IMR-90 (cell line): ENCODE measurements around the gene MCF2L. TPM values are rescaled to one million over a fixed set of nuclear protein-coding genes. Genes with fewer than 3 reads are reported as not detected.

ENCODE experiments used
- ATAC-seq: fragments of 200-7000 bp; cut with Tn5 transposase; 2 replicates; pipeline ENCODE4 v1.9.1; 2020; ENCODE audit warnings: low read depth, mild to moderate bottlenecking, moderate library complexity
- BruUV-seq: library from RNA; stranded (reverse); fragments of 400-500 nt; replicated peaks from 2 replicates; lab custom pipeline; 2021; lab: Mats Ljungman, UMichigan
- CTCF ChIA-PET: fragments of 300-600 bp; formaldehyde crosslinking; extraction: SDS; loops from one replicate; lab custom pipeline; 2021; ENCODE audit warnings: antibody characterized with exemption; lab: Yijun Ruan, JAX
- POLR2A ChIA-PET: fragments of 300-600 bp; sonication (Branson Sonifier 250); formaldehyde crosslinking; loops from one replicate; lab custom pipeline; 2022; ENCODE audit warnings: antibody characterized with exemption; ENCODE audit not compliant: unreplicated experiment; lab: Charles Lee
- DNase-seq: peaks from one replicate; pipeline ENCODE4 v3.0.0; 2013
- H2AFZ ChIP-seq: replicated peaks from 2 replicates; pipeline ENCODE3; 2013; ENCODE audit warnings: low read length, mild to moderate bottlenecking; ENCODE audit not compliant: poor library complexity
- H2AK5ac ChIP-seq: 2 replicates; pipeline ENCODE4 v1.6.1; 2013; ENCODE audit warnings: low read depth, low read length, inconsistent platforms
- H2AK9ac ChIP-seq: replicated peaks from 2 replicates; pipeline ENCODE3; 2013; ENCODE audit warnings: mild to moderate bottlenecking, low read depth, low read length, moderate library complexity; ENCODE audit not compliant: poor library complexity
- H2BK120ac ChIP-seq: 2 replicates; pipeline ENCODE4 v1.6.1; 2013; ENCODE audit warnings: low read depth, low read length, inconsistent platforms
- H2BK15ac ChIP-seq: 3 replicates; pipeline ENCODE4 v1.6.1; 2013; ENCODE audit warnings: low read depth, low read length, inconsistent platforms
- H2BK20ac ChIP-seq: 2 replicates; pipeline ENCODE4 v1.6.1; 2013; ENCODE audit warnings: low read depth, mild to moderate bottlenecking, inconsistent platforms, low read length, moderate library complexity
- H2BK5ac ChIP-seq: 2 replicates; pipeline ENCODE4 v1.6.1; 2013; ENCODE audit warnings: mild to moderate bottlenecking, low read depth, low read length, inconsistent platforms; ENCODE audit not compliant: poor library complexity, severe bottlenecking
- H3K14ac ChIP-seq: replicated peaks from 2 replicates; pipeline ENCODE4 v1.6.1; 2013; ENCODE audit warnings: low read depth, low read length, inconsistent platforms
- H3K18ac ChIP-seq: 2 replicates; pipeline ENCODE4 v1.6.1; 2013; ENCODE audit warnings: low read depth, low read length, control low read depth
- H3K23ac ChIP-seq: 2 replicates; pipeline ENCODE4 v1.6.1; 2013; ENCODE audit warnings: low read depth, low read length, inconsistent platforms
- H3K27ac ChIP-seq: 2 replicates; pipeline ENCODE4 v1.5.1; 2013; ENCODE audit warnings: mild to moderate bottlenecking, control low read depth, low read length; ENCODE audit not compliant: insufficient read depth
- H3K27me3 ChIP-seq: 2 replicates; pipeline ENCODE4 v1.6.1; 2013; ENCODE audit warnings: low read length; ENCODE audit not compliant: control insufficient read depth, insufficient read depth
- H3K36me3 ChIP-seq: 2 replicates; pipeline ENCODE4 v1.6.1; 2013; ENCODE audit warnings: low read length, mixed read lengths; ENCODE audit not compliant: control insufficient read depth, insufficient read depth
- H3K4ac ChIP-seq: 2 replicates; pipeline ENCODE4 v1.6.1; 2013; ENCODE audit warnings: low read depth, low read length, inconsistent platforms
- H3K4me1 ChIP-seq: 2 replicates; pipeline ENCODE4 v1.6.1; 2013; ENCODE audit warnings: low read length, mixed read lengths; ENCODE audit not compliant: control insufficient read depth, insufficient read depth
- H3K4me2 ChIP-seq: 2 replicates; pipeline ENCODE4 v1.6.1; 2013; ENCODE audit warnings: low read depth, mild to moderate bottlenecking, control low read depth, low read length, moderate library complexity
- H3K4me3 ChIP-seq: 2 replicates; pipeline ENCODE4 v1.5.1; 2013; ENCODE audit warnings: low read depth, mild to moderate bottlenecking, control low read depth, low read length, moderate library complexity; ENCODE audit not compliant: insufficient read depth
- H3K56ac ChIP-seq: 2 replicates; pipeline ENCODE4 v1.6.1; 2013; ENCODE audit warnings: low read length, inconsistent platforms; ENCODE audit not compliant: insufficient read depth; ENCODE audit errors: extremely low read depth
- H3K79me1 ChIP-seq, 2 experiments: 2 replicates each; pipeline ENCODE4 v1.6.1; 2013; ENCODE audit warnings: low read length in 2 of 2, inconsistent platforms in 1 of 2, low read depth in 1 of 2
- H3K9ac ChIP-seq: 2 replicates; pipeline ENCODE4 v1.6.1; 2013; ENCODE audit warnings: low read depth, low read length, control low read depth
- H3K9me1 ChIP-seq: 2 replicates; pipeline ENCODE4 v1.6.1; 2013; ENCODE audit warnings: low read length, inconsistent platforms; ENCODE audit not compliant: insufficient read depth
- H3K9me3 ChIP-seq: 2 replicates; pipeline ENCODE4 v1.6.1; 2013; ENCODE audit warnings: low read length; ENCODE audit not compliant: control insufficient read depth, insufficient read depth
- H4K20me1 ChIP-seq: 2 replicates; pipeline ENCODE4 v1.6.1; 2013; ENCODE audit warnings: low read length, inconsistent platforms; ENCODE audit not compliant: insufficient read depth
- H4K5ac ChIP-seq: 2 replicates; pipeline ENCODE4 v1.6.1; 2013; ENCODE audit warnings: mild to moderate bottlenecking, low read depth, low read length, control low read depth
- H4K8ac ChIP-seq, 2 experiments: 2 replicates each; pipeline ENCODE4 v1.6.1; 2013; ENCODE audit warnings: low read depth in 2 of 2, low read length in 2 of 2, control low read depth in 1 of 2, inconsistent platforms in 1 of 2
- H4K91ac ChIP-seq: 2 replicates; pipeline ENCODE4 v1.6.1; 2013; ENCODE audit warnings: low read depth, low read length, inconsistent platforms; ENCODE audit not compliant: insufficient read depth
- BHLHE40 ChIP-seq: fragments of 150-350 bp; IDR thresholded peaks from 2 replicates; pipeline ENCODE4 v1.6.1; 2016; ENCODE audit warnings: mild to moderate bottlenecking, low read depth, low read length
- CEBPB ChIP-seq: IDR thresholded peaks from 2 replicates; pipeline ENCODE4 v1.6.1; 2012; ENCODE audit warnings: low read depth, low read length, improper control_type of control experiment
- CHD1 ChIP-seq: IDR thresholded peaks from 2 replicates; pipeline ENCODE4 v1.6.1; 2012; ENCODE audit warnings: low read depth, low read length, improper control_type of control experiment
- FOS ChIP-seq: fragments of 150-350 bp; IDR thresholded peaks from 2 replicates; pipeline ENCODE4 v1.6.1; 2016; ENCODE audit warnings: low read depth, low read length
- MAFK ChIP-seq: IDR thresholded peaks from 2 replicates; pipeline ENCODE4 v1.6.1; 2012; ENCODE audit warnings: low read depth, low read length, improper control_type of control experiment
- MAZ ChIP-seq: IDR thresholded peaks from 2 replicates; pipeline ENCODE4 v1.6.1; 2012; ENCODE audit warnings: low read depth, mild to moderate bottlenecking, low read length, improper control_type of control experiment, moderate library complexity, borderline replicate concordance
- MXI1 ChIP-seq: IDR thresholded peaks from 2 replicates; pipeline ENCODE4 v1.6.1; 2012; ENCODE audit warnings: low read depth, mild to moderate bottlenecking, low read length, moderate library complexity, borderline replicate concordance
- POLR2A ChIP-seq: IDR thresholded peaks from 2 replicates; pipeline ENCODE4 v1.6.1; 2012; ENCODE audit warnings: mild to moderate bottlenecking, low read depth, low read length
- RAD21 ChIP-seq: IDR thresholded peaks from 2 replicates; pipeline ENCODE4 v1.6.1; 2012; ENCODE audit warnings: low read length, improper control_type of control experiment
- RCOR1 ChIP-seq: IDR thresholded peaks from 2 replicates; pipeline ENCODE4 v1.6.1; 2012; ENCODE audit warnings: mild to moderate bottlenecking, low read length, improper control_type of control experiment; ENCODE audit not compliant: insufficient replicate concordance
- RFX5 ChIP-seq: IDR thresholded peaks from 2 replicates; pipeline ENCODE4 v1.8.0; 2012; ENCODE audit warnings: low read depth, mild to moderate bottlenecking, low read length, moderate library complexity
- SMC3 ChIP-seq: fragments of 150-350 bp; IDR thresholded peaks from 2 replicates; pipeline ENCODE4 v1.6.1; 2016; ENCODE audit warnings: low read depth, mild to moderate bottlenecking, antibody characterized with exemption, low read length, moderate library complexity
- WGBS, 2 experiments: methylation state at CpG; one replicate each; pipeline versions ENCODE4 v1.1.5 to v1.1.7; 2013; ENCODE audit warnings: missing lambda C conversion rate in 2 of 2; ENCODE audit not compliant: insufficient read length in 1 of 2; ENCODE audit errors: extremely low coverage in 2 of 2; 5-methylcytosine and 5-hydroxymethylcytosine counted together
- dilution Hi-C: fragments of 300-500 bp; cut with HindIII; formaldehyde crosslinking; loops from one replicate; pipeline ENCODE4 v1.14.3; 2018; ENCODE audit warnings: low sequenced_read_pairs; ENCODE audit not compliant: unreplicated experiment
- in situ Hi-C: fragments of 300-500 bp; cut with MboI; formaldehyde crosslinking; loops from 3 replicates; pipeline ENCODE4 v1.14.3; 2019; ENCODE audit warnings: low sequenced_read_pairs, inconsistent platforms, mixed read lengths
- intact Hi-C: fragments of 100-400 bp; cut with micrococcal nuclease; formaldehyde crosslinking; loops from 2 replicates; pipeline ENCODE4 v1.10.0; 2022
- polyA plus RNA-seq, 3 experiments: library from polyadenylated mRNA; depleted of rRNA; stranded (reverse); fragments of >200 nt; gene quantifications; 2 replicates each; pipeline ENCODE4 v1.2.3, GENCODE V29; 2012; ENCODE audit warnings: low replicate concordance in 1 of 3
- total RNA-seq: library from RNA; depleted of rRNA; stranded (reverse); fragments of >200 nt; gene quantifications from 2 replicates; pipeline ENCODE4 v1.2.3, GENCODE V29; 2012
- TF ChIP-seq, protein P1 (sequence below): conservative IDR thresholded peaks from 2 replicates; pipeline ENCODE4 v1.5.1; 2012; ENCODE audit warnings: mild to moderate bottlenecking, low read depth, low read length, improper control_type of control experiment
- TF ChIP-seq, protein P2 (sequence below): fragments of 150-350 bp; IDR thresholded peaks from 2 replicates; pipeline ENCODE4 v1.6.1; 2016; ENCODE audit warnings: low read depth, mild to moderate bottlenecking, low read length, moderate library complexity, borderline replicate concordance
- TF ChIP-seq, protein P3 (sequence below): fragments of 150-350 bp; IDR thresholded peaks from 2 replicates; pipeline ENCODE4 v1.6.1; 2017; ENCODE audit warnings: mild to moderate bottlenecking, antibody characterized with exemption, low read length, low read depth

The MCF2L gene
- total and polyA plus RNA-seq, 2 of the 4 experiments (the other 2 are of a cell fraction) = 0.18 TPM; not detected in 1

DNA sequence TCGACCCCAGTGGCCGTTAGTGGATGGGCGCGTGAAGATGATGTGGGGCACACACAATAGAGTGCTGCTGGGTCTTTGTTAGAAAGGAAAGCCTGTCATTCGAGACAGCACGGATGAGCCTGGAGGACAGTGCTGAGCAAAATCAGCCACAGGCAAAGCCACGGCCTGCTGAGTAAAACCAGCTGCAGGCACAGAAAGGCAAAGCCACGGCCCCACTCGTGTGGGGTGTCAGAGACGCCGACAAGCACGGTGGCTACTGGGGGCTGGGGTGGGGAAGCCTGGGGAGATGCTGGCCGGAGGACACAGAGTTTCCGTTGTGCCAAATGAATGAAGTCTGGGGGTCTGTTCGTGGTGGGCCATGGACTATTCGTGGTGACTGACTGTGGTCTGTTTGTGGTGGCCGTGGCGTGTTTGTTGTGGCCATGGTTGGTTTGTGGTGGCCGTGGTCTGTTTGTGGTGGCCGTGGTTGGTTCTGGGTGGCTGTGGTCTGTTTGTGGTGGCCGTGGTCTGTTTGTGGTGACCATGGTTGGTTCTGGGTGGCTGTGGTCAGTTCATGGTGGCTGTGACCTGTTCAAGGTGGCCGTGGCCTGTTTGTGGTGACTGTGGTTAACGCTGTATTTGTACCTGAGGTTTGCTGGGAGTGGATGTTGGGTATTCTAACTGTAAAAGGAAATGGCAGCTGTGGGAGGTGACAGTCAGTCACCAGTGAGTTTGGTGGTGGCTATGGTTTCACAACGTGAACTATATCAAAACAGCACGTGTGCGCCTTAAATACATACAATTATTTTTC lies 36.3 kb downstream of the MCF2L start:
- 86% methylated on average over 12 of the region's 26 CpGs; no CpG with 5 or more reads in 1 of the 2 experiments for WGBS, 2 experiments
- H3K27ac ChIP-seq = no peak overlapping the region
- no peak overlapping the region for H2BK15ac ChIP-seq
- no peaks in the 10 kb centered on the region; the same call in 1 of the 2 replicates for H3K9me3 ChIP-seq
- intact Hi-C loops = no loop called here
- H3K14ac ChIP-seq = no peak overlapping the region
- H3K56ac ChIP-seq = no peak overlapping the region
- H2AK9ac ChIP-seq = no peak overlapping the region
- POLR2A ChIA-PET = no interaction called here
- no peak for ATAC-seq
- no peaks in the 10 kb centered on the region for H3K9me1 ChIP-seq
- dilution Hi-C loops = no loop called here
- H4K8ac ChIP-seq = no peak overlapping the region
- H4K91ac ChIP-seq = no peak overlapping the region
- no peak overlapping the region for H2BK120ac ChIP-seq
- no peaks in the 10 kb centered on the region; the same call in 1 of the 2 replicates for H3K4me1 ChIP-seq
- BruUV-seq = no TSS peak
- H3K27me3 ChIP-seq = peaks cover 55% of the 10 kb centered on the region
- H2AK5ac ChIP-seq = no peak overlapping the region
- H3K23ac ChIP-seq = no peak overlapping the region
- no peak overlapping the region for H2AFZ ChIP-seq
- H3K9ac ChIP-seq = no peak overlapping the region
- H3K79me1 ChIP-seq = no peaks in the 10 kb centered on the region
- in situ Hi-C loops = no loop called here
- CTCF ChIA-PET = interaction anchor here (1.3 kb wide), 1 partner anchor 24 kb away, joined by 5 read pairs; no protein-coding TSS in a partner anchor
- H4K20me1 ChIP-seq = no peaks in the 10 kb centered on the region; the same call in 1 of the 2 replicates
- H3K36me3 ChIP-seq = no peaks in the 10 kb centered on the region
- no peak overlapping the region for H3K4ac ChIP-seq
- DNase-seq = no peak
- no peak overlapping the region for H2BK5ac ChIP-seq
- H3K18ac ChIP-seq = no peak overlapping the region
- no peak overlapping the region for H3K4me3 ChIP-seq
- H3K4me2 ChIP-seq = no peak overlapping the region
- no peak overlapping the region for H4K5ac ChIP-seq
- no peak overlapping the region for H2BK20ac ChIP-seq
- TF ChIP-seq FOS = no peak
- TF ChIP-seq MAFK = no peak
- TF ChIP-seq, protein P1, sequence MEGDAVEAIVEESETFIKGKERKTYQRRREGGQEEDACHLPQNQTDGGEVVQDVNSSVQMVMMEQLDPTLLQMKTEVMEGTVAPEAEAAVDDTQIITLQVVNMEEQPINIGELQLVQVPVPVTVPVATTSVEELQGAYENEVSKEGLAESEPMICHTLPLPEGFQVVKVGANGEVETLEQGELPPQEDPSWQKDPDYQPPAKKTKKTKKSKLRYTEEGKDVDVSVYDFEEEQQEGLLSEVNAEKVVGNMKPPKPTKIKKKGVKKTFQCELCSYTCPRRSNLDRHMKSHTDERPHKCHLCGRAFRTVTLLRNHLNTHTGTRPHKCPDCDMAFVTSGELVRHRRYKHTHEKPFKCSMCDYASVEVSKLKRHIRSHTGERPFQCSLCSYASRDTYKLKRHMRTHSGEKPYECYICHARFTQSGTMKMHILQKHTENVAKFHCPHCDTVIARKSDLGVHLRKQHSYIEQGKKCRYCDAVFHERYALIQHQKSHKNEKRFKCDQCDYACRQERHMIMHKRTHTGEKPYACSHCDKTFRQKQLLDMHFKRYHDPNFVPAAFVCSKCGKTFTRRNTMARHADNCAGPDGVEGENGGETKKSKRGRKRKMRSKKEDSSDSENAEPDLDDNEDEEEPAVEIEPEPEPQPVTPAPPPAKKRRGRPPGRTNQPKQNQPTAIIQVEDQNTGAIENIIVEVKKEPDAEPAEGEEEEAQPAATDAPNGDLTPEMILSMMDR = no peak
- TF ChIP-seq SMC3 = no peak
- TF ChIP-seq RFX5 = no peak
- TF ChIP-seq, protein P2, sequence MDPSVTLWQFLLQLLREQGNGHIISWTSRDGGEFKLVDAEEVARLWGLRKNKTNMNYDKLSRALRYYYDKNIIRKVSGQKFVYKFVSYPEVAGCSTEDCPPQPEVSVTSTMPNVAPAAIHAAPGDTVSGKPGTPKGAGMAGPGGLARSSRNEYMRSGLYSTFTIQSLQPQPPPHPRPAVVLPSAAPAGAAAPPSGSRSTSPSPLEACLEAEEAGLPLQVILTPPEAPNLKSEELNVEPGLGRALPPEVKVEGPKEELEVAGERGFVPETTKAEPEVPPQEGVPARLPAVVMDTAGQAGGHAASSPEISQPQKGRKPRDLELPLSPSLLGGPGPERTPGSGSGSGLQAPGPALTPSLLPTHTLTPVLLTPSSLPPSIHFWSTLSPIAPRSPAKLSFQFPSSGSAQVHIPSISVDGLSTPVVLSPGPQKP = no peak
- no peak for TF ChIP-seq CHD1
- TF ChIP-seq MXI1 = no peak
- TF ChIP-seq POLR2A = no peak
- TF ChIP-seq BHLHE40 = no peak
- TF ChIP-seq, protein P3, sequence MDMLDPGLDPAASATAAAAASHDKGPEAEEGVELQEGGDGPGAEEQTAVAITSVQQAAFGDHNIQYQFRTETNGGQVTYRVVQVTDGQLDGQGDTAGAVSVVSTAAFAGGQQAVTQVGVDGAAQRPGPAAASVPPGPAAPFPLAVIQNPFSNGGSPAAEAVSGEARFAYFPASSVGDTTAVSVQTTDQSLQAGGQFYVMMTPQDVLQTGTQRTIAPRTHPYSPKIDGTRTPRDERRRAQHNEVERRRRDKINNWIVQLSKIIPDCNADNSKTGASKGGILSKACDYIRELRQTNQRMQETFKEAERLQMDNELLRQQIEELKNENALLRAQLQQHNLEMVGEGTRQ = no peak
- TF ChIP-seq RCOR1 = no peak
- TF ChIP-seq RAD21 = no peak
- no peak for TF ChIP-seq MAZ
- TF ChIP-seq CEBPB = no peak
